ENCODE results near the gene CEP162.
"Not testable (repeated sequence)": the region's sequence is repeated elsewhere in the genome, so short reads cannot be mapped to it uniquely, and the experiment has no call there.

The CEP162 gene, protein sequence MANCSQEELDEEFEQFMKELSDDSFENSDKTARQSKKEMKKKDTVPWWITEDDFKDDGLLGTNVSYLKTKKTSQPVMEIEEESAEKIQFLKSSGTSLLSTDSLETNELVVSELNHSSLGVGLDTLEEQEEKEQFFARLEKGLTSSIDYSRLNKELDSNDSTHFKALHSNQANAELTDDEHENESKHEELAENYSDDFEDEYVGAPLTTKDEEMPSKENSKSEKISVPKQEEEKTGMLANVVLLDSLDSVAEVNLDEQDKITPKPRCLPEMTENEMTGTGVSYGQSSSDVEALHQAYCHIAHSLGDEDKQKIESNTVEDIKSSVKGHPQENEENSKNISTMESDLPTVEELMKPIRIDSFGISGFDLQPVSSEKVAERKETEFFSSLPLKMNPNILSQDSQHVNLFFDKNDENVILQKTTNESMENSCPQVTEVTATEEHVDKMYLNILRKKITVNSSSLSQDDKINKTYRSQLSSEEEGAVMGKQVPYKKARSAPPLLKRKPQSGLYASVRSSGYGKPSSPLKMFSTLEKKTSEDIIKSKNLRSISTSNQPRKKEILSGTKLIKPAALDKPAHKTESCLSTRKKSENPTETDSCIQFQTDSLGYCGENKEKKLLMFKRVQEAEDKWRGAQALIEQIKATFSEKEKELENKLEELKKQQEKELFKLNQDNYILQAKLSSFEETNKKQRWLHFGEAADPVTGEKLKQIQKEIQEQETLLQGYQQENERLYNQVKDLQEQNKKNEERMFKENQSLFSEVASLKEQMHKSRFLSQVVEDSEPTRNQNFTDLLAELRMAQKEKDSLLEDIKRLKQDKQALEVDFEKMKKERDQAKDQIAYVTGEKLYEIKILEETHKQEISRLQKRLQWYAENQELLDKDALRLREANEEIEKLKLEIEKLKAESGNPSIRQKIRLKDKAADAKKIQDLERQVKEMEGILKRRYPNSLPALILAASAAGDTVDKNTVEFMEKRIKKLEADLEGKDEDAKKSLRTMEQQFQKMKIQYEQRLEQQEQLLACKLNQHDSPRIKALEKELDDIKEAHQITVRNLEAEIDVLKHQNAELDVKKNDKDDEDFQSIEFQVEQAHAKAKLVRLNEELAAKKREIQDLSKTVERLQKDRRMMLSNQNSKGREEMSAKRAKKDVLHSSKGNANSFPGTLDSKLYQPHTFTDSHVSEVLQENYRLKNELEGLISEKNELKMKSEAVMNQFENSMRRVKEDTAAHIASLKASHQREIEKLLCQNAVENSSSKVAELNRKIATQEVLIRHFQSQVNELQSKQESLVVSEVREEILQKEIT (N-terminal part only)

DNA sequence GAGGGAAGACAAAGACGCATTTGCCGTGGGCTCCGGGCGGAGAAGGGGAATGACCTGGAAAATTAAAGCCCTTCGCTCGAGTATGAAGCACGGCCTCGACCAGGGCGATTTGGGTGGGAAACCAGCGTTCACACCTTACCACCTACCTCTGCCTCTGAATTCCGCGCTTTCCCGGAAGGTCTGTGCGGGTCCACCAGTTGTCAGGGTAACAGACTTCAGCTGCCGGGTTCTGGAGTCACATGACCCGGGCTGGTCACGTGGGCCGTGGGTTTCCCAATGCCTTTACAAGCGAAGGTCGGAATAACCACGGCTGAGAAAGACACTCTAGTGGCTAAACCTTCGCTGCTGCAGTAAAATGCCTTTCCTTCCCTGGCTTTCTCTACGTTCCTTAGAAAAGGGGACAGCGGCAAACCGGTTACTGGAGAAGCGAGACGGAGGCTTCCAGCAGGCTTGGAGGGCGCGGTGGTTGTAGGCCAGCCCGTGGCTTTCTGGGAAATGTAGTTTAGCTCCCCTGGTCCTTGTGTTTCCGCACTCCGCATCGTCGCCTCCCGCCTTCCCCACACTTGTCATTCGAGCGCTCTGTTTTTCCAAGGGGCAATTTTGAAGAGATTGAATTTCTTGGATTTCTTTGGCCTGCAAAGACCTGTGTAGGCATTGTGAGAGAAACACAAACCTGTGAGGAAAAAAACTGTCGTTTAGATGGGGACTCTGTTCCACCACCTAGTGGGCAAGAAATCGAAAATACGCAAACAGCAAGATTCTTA is at the start of gene CEP162:
Gene CEP162, minus strand, starts transcription at position 210 of the 764 bp plus-strand sequence. CDS start 1,250 bp downstream, outside the sequence.
- peak; percentile 84 for DNase-seq

DNA sequence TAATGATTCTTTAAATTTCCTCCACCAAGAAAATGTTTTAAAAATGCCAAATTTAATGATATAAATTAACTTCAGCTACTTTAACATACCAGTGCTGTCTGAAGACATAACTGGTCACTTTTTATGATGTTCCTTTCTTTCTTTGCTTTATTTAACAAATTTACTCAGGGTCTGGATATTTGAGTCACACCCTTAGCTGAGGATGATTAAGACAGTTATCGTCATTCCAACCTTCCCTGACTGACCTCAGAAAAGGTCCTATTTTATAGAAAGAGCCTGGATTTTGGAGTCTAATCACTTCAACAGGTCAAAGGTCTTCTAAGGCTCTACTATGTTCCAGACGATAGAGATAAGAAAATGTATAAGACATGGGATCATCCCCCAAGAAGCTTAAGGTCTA is 47.4 kb upstream of the CEP162 start:
- no peak for DNase-seq

DNA sequence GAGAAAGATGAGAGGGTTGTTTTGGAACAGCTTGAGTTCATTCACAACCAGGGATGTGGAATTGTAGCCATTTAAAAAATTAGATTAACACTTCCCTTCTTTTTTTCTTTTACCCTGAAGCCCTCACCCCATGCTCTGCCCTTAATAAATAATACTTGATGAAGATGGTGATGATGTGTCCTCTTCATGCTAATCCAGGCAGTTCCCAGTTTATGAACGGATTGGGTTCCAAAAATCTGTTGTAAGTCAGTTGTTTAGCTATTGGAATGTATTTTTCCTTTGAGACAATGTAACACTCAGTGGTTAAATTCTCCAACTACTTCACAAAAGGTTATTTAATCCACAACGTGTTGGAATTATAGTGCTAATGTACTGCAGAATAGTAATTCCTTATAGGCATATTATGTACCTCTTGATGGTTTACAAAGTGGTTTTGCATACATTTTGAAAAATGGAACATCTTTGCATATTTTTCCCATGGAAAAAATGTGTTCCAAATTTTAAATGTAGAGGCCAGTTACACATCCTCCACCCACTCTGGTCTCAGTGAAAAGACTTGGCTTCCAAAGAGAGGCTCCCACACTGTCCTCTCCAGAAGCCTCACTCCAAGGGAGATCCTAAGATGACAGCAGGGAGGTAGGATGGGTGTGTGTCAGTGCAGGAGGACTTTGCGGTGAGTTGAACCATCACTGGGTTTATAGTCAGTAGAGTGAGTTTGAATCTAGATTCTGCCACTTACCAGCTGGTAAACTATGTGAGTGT is 45.8 kb upstream of the CEP162 start:
- DNase-seq, result no peak

DNA sequence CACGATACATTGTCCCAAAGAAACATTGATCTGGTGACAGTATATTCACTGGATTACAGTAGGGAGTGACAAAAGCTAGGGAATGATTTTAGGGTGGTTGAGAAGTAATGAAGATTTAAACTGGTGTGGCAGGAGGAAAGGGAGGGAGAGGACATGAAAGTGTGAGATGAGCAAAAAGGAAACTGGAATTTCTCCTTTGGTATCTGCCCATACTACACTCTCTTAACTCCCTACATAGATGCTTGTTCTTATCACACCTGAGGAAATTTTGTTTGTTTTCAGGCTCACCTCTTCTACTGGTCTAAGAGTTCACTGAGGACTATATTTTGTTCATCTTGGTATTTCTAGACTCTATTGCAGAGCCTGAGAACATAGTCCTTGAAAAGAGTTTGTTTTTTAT is 44.9 kb upstream of the CEP162 start:
- DNase-seq, result no peak

DNA sequence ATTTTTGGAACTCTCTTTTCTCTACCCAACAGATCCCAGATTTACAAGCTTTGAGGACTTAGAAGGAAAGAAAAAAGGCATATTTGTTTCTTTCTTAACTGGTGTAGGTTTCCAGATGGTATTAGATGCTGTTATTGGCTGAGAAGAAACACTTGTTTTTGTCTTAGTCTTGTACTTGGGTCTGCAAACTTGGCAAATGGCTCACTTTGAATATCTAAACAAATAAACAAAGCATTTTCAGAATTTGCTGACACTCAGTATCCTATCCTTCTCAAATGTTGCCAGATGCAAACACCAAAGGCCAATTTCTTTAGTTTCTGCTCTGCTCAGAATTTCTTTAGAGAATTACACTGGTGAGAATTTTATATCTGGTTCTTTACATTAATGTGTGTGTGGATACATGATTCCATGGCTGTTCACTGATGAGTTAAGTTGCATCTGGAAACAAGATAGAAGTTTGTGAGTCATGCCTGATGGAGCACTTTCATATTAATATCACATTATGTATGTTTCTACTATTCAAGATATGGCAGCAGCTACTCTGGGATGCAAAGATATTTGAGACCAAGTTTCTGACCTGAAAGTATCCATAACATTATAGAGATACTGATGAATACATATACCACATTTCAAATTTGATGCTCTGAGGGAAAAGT is 43.7 kb upstream of the CEP162 start:
- DNase-seq, result no peak

DNA sequence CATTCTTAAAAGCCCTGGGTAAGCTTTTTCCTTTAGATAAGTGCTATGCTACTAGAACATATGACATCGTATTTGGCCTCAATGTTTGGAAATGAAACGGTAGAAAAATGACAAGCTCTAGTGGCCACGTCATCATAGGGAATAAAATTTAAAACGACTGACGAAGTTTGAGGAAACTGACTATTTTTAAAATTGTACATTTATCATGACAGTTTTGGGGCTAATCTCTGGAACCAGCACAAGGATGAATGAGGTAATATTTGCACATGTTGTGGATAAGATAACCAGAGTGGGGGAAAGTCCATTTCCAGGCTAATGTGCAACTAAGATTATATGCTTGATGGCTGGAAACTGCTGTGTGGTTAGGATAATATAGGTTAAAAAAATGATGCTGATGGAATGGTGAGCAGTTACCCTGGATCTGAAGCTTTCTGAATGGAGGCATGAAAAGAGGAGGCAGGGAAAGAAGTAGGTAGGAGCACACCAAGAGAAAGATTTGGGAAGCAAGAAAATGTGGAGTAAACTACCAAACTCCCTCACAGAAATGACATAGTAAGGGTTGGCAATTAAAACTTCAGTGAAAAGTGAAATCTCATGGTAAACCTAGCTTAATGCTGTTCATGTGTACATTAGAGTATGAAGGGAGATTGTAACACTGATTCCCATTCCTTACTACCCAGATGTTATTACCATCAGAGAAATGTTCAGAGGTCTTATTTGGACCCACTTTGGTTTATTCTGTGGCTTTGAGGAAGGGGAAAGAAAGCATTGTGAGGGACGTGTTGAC is 42.7 kb upstream of the CEP162 start:
- no peak for DNase-seq

DNA sequence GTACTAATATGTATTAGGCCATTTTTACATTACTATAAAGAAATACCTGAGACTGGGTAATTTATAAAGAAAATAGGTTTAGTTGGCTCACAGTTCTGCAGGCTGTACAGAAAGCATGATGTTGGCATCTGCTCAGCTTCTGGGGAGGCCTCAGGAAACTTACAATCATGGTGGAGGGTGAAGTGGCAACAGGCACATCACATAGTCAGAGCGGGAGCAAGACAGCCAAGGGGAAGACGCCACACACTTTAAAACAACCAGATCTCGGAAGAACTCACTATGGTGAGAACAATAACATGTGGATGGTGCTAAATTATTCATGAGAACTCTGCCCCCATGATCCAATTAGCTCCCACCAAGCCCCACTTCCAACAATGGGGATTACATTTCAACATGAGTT is 41.3 kb upstream of the CEP162 start:
- DNase-seq, result no peak

DNA sequence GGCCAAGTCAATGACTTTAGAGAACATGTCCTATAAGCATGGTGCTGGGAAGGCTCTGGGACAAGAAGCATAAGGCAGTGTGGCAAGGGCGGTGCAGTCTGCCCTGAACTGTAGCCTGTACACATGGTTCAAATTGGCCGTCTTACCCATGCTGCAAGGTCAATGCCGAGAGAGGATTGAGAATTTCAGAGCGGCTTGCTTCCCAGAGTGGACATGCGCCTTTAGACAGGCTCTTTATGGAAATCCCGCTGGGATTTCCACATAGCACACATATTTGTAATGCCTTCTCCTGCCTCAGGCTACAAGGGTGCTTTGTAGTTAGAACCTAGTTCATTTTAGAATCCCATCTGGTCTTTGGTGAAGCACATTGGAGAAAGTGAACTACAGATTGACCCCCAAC is 36.1 kb upstream of the CEP162 start:
- DNase-seq, result no peak

DNA sequence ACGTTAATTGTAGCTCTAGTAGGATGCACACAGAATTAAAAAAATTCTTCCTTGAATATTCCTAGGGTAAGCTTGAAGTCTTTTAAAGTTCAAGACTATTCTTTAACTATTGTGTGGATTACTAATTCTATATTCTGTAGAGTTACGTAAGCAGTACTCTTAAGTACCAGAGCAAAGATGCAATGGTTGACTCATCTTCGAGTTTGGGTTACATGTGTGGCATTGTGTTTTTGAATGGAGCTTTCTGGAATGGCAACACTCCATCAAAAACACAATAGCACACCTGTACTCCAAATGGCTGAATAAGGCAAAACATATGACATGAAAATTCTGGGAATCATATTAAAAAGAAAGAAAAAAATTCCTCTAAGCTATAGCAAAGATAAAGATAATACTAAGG is 33.5 kb upstream of the CEP162 start:
- no peak for DNase-seq

DNA sequence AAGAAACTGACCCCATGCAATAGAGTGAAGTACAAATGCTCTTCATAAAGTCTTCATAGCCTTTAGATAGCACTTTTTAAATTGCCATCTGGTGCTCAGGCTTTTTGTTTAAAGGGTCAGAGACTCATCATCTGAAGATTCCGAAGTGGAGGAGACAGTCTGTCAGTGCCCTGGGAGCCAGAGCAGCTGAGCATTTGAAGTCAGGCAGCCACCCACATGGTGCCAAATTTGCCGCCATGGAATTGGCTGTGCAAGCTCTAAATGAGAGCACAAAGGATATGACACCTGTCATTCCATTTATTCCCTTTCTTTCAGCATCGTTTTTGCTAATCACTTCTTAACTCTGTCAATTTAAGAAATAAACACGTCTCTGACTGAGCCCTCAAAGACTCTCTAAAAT is 32.8 kb upstream of the CEP162 start:
- DNase-seq, result no peak

DNA sequence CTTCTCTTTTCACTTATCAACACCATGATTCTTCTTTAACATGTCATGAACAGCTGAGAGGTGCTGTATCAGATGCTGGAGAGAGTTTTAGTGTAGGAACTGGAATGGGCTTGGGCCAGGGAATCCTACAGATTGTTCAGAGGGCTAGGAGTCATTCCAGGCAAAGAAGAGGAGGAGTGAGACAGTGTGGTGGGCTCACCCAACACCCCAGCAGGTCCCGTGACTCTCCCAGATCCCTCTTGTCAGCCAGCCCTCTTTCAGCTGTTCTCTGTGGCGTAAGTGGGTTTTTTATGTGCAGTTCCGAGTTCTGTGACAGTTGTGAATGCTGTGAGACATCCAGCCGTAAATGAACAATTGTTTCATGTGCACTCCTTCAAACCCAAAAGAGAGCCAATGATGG is 31.4 kb upstream of the CEP162 start:
- DNase-seq, result no peak

DNA sequence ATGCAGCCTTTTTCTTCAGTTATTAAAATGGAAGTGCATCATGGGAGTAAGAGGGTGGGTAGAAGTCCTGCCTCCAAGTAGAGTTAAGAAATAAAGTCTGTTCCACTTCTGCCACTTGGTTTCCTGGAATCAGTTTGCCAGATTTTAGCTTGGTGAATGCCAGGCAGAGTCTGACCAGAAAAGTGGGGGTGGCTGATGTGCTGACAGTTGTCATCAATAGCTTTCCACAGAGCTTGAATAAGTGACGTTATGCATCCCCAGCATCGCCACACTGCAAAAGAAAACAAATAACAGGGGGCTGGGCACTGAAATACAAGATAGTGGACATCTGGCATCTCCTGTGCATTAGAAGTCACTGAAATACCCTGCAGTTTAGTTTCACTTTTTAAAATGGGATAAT is 30.8 kb upstream of the CEP162 start:
- no peak for DNase-seq

DNA sequence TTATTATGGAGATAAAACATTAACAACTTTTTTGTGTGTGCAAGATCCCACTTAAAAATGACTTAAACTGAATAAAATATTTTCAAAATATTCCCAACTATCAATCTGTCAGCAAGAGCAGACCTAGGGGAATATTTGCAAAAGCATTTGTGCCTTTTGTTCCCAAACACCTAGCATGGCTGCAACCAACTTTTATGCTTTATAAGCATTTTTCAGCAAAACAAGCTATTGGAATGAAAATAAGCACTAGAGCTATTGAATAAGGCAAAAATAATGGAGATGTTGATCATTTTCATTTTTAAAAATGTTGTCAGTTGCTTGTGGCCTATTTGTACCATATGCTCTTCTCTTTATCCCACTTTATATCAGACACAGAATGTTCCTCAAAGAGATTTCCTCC is 28.2 kb upstream of the CEP162 start:
- DNase-seq, result no peak

DNA sequence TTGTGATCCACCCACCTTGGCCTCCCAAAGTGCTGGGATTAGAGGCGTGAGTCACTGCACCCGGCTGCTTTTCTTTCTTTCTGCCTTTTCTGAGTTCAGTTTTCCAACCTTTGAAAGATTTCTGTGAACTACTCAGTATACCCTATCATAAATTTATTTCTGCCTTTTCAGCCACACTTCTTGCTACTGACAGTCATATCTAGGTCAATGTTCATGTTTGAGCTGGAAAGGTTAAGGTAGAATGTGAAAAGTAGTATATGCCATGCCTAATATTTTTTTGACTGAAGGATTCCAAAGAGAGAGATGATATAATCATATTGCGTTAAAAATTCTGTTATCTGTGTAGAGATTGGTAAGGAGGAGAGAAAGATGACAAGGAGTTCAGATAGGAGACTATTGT is 25.9 kb upstream of the CEP162 start:
- no peak for DNase-seq

DNA sequence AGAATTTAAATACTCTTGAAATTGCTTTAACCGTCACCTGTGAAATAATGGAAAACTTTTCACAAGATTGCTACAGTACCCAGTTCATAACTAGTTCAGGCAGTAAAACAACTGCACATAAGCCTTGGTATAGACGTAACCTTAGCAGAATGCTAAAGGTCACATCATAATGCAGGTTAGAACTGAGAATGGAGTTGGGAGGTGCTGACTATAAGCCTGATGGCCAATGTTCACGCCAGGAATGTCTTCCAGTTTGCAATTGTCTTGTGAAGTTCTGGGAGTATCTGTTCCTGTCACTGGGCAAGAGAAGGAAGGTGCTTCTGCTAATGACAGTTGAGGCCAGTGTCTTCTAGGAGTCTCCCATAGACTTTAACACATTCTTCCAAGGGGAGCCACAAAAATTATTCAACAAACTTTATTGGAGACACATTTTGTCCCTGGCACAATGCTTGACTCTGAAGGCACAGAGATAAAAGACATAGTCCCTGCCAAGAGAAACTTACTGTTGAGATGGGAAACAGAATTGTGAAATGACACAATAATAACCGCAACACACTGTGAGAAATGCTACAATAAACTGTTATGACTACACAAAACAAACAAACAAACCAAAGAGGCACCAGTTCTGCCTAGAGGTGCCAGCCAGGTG is 24.6 kb upstream of the CEP162 start:
- DNase-seq, result no peak

DNA sequence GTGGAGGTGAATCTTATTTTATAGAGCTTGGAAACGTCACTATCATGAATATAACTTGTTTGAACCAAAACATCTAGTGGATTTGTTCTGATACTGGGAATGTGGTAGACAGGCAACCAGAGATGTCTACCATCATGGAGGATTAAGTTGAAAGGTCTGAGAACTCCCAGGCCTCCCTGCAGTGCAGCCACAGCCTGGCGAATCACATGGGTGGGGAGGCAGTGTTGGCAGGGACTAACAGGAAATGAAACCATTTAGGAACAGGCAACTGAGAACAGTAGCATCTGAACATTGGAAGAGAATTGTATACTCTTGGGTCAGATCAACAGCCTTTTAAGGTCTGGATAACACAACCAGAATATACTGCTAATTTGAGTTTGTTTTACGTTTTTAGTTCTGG is 22.3 kb upstream of the CEP162 start:
- DNase-seq, result no peak

DNA sequence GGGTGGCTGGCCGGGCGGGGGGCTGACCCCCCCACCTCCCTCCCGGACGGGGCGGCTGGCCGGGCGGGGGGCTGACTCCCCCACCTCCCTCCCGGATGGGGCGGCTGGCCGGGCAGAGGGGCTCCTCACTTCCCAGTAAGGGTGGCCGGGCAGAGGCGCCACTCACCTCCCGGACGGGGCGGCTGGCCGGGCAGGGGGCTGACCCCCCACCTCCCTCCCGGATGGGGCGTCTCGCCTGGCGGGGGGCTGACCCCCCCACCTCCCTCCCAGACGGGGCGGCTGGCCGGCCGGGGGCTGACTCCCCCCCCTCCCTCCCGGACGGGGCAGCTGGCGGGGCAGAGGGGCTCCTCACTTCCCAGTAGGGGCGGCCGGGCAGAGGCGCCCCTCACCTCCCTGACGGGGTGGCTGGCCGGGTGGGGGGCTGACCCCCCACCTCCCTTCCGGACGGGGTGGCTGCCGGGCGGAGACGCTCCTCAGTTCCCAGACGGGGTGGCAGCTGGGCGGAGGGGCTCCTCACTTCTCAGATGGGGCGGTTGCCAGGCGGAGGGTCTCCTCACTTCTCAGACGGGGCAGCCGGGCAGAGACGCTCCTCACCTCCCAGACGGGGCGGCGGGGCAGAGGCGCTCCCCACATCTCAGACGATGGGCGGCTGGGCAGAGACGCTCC is 17.1 kb upstream of the CEP162 start:
- DNase-seq, result not testable (repeated sequence)

DNA sequence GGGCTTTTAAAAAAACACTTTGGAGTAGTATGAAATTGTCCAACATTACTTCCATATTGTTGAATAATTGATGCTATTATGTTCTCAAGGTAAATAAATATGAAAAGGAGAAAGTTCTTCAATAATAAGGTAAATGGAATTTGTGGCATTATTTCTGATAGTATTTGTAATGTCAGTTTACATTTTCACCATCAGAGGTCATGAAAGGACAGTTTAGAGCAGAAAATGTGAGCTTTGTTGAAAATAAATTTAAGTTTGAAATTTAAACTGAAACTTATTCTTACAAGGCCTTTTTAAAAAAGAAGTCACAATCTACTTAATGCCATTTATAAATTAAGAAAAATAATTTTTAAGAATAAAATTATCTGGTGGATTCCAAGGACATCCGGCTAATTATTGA is 15.8 kb upstream of the CEP162 start:
- DNase-seq, result peak; percentile 2

DNA sequence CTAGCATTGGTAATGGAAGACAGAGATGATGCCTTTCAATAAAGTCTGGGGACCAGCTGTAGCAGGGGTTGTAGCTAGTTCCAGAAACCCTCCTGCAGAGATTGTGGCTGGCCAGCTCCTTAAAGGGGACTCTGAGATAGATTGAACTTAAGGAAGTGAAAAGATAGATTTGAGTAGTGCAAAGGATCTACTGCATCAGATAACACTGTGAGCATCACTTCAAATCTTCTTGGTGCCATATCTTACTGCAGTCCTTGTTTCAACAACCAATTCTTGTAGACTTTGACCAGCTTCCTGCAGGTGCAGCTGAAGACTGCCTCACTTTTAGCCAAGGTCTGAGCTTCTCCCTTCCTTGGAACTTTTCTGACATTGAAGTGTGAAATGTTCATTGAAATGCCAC is 14.8 kb upstream of the CEP162 start:
- DNase-seq, result no peak

Measured in NCI-H1092 treated with DMSO at 0.1 percent for 48 hours (cell line).